Activated CD4-positive, alpha-beta T cell treated with anti-CD3 and anti-CD28 coated beads for 1 hour (primary cell): ENCODE measurements around the gene LGR4.

ENCODE experiments used
- DNase-seq: peaks from one replicate; pipeline ENCODE4 v3.0.0-alpha.2; 2020

LGR4 gene

DNA sequence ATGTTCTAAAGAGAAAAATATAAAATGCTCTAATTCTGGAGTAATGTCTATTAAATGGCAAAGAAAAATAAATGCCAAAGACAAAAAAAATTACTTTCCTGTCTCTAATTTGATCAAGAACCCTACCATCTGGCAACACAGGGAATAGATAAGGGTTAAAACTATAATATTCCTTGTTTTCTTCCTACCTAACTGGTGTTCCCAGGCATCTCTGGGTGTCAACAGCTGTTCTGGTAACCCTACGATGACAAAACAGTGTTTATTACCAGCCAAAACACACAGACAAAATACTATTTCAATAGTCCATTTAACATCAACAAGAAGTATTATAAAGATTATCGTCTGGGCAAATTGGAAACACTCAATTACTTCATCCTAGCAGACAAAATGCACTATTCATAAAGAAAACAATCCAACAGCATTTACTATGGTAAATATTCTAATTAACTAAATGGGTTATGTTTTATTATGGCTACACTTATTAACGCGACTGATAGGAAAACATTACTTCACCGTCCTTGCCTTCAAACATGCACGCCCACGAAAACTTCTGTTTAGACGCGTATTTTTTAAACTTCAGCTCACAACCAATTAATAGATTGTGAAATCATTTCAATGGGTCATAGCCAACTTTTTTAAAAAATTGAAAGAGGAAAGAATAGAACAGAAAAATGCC is 50.6 kb downstream of the LGR4 start:
- no peak for DNase-seq

DNA sequence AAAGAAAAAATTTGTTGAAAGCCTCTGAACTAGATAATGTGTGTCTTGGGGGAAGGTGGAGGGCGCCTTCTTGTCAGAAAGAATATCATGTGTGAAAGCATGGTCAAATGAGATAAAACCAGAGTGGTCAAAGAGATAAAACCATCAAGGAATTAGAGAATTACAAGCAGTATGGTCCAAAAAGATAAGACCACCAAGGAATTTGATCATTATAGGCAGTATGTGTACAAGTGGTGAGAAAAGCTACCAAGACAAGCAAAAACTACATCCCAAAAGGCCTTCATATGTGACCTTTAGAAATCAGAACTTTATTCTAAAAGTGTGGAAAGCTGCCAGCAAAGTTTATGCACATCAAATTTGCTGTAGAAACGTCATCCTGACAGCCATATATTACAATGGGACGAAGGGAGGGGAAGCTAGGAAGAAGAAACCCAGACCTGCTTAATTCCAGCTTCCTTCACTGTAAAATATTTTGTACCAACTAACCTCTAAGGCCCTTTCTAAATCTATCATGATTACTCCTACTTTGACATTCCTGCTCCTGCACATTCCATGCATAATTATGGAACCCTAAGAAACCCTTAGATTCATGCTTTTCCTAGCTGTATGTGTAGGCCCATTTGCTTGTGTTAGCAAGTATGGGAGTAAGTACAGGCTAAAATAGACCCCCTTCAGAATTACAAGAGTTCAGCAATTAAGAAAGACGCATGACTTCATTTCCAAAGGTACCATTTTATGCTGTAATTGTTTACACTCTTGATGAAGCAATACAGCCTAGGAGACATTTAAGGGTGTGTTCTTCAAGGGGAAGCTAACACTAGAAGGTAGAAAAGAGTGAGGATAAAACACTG is 51.6 kb downstream of the LGR4 start:
- no peak for DNase-seq

DNA sequence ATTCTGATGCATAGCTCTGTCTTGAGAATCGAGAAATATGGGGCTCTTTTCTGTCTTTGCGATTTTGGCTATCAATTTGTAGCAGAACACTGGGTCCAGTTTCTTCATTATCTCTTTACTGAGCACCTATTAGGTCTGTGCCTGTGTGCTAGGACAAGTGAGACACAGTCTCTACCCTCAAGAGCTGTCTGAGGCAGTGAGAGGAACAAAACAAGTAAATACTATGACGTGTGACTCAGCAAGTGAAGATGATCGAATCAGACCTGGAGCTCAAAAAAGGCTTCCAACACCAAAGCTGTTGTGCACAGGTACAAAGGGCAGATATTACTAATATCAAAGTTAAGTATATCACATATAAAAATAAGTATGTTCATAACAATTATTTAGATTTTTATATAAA is 52.4 kb downstream of the LGR4 start:
- DNase-seq, result no peak

DNA sequence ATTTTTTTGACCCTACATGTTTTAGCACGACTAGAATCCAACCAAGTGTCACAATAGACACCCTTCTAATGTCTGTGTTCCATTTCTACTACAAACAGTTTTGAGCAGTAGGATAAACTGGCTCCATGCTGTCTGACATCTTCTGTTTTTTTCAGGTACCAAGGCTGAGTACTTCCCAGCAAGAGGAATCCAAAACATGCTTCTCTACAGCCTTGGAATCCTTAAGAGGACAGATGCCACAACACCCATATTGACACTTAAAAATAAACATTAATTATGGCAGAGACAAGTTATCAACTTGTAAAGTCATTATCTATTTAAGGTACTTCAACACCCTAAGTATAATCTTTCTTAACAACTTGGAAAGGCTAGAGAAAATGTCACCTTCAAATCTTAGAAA is 54.2 kb downstream of the LGR4 start:
- DNase-seq, result no peak

DNA sequence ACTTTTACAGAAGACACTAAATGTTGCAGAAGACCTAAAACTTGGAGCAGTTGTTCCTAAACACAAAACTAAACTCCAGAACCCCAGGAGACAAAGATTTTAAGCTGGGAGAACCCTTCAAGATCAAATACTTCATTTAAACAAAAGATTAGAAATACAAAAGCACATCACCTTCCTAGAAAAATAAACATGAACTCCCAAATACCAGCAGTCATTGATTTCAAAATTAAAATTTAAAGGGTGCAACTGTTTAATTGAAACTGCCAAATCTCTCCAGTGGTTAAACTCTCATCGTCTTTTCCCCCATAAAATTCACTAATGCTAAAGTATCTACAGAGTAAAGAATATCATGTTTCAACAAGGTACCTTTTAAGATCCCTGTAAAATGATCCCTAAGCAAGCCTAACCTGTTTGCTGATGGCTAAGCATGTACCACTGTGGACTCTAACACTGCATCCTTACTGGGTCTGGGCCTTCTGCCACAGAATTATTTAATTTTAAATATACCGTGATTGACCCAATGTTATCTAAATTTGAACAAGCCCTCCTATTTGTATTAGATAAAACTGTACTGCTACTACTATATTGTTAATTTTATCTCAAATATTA is 55.9 kb downstream of the LGR4 start:
- DNase-seq, result no peak

DNA sequence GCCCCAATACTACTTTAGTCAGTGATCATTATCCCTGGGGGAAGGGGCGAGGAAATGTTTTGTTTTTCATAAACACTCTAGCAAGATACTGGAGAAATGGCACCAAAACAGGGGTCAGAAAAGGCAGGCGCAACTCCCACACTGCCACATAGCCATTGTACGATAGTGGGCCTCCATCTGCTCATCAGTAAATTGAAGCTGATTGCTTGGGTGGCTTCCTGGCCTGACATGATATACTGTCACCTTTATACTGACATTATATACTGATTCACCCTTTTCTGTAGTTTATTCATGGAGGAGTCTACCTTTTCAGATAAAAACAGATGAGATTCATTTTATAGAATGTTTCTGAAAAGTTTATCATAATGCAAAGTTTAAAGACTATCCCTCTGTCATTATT is 57.9 kb downstream of the LGR4 start:
- no peak for DNase-seq

DNA sequence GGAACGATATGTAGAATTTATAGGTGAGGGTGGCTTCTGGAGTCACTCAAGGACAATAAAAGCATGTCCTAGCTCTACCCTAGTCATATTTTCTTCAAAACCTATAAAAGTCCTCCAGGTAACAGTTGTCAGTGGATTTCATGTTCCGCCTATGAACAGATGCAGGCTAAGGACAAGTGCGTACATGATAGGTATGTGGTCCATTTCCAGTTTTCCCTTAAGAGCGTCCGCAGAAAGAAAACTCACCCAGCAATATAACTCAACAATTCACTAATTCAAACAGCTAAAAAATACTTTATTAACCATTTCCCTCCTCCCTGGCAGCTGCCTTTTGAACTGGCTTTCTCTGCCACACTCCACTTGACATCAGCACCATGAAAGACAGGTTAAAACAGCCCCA is 59.4 kb downstream of the LGR4 start:
- DNase-seq, result no peak

DNA sequence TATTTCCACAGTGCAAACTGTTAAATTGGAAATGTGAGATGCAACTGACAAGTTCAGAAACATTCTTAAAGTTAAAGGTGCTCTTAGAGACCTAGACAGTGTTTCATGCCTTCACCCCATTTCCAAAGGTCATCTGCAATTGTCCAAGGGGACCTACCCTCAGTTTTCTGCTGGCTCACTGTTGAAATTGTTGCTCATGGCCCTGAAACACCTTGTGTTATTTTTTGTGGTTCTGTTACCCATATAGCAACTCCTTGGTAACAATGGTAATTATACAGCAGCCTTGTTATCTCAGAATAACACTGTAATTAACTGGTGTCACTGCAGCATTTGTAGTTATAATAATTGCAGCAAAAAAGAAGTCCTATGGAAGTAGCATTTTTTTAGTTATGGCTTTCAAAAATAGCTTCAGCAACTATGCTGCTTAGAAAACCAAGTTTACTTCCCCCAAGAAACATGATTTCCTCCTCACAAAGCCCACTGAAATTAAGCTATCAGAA is 60.3 kb downstream of the LGR4 start:
- DNase-seq, result no peak

DNA sequence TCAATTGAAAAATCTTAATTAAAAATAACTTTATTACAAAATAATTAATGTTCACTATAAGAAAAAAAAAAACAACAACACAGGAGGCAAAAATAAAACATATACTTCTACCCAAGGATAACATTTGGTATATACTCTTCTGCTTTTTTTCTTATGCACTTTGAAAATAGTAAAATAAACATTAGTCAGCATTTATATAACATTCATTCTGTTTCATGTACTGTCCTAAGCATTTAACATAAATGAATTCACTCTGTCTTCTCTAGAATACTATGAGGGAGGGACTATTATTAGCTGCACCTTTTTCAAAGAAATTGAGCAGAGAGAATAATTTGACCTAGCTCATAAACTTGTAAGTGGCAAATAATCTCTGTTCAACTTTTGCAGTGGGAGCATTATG is 61.3 kb downstream of the LGR4 start:
- DNase-seq, result no peak

DNA sequence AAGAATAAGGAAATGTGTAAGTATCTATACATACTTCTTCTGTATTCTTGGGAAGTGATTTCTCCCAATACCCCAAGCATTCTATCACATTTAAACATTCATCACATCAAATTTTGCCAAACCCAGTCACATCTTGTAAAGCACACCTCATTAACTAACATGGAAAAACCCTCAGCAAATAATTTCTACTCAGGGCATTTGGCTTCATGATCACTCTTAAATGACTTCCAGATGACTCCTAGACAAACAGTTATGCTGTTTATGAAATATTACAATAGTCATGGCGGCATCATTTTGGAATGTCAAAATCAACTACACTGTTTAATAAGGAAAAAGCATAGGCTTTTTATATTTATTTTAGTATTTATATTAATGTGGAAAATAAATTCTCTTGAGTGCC is 62.3 kb downstream of the LGR4 start:
- DNase-seq, result no peak

DNA sequence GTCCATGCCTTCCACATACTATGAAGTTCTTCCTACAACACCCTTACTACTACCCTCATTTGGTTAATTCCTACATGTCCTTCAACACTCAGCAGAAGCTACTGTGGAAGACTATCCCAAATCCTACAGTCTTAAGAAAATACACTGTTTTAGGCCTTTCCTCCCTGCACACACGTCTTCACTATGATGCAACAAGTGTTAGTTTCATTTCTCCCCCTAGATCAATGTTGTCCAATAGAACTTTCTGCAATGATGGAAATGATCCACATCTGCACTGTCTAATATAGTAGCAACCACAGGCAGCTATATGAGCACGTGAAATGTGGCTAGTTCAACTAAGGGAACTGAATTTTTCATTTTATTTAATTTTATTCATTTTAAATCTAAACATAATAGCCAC is 62.8 kb downstream of the LGR4 start:
- DNase-seq, result no peak

DNA sequence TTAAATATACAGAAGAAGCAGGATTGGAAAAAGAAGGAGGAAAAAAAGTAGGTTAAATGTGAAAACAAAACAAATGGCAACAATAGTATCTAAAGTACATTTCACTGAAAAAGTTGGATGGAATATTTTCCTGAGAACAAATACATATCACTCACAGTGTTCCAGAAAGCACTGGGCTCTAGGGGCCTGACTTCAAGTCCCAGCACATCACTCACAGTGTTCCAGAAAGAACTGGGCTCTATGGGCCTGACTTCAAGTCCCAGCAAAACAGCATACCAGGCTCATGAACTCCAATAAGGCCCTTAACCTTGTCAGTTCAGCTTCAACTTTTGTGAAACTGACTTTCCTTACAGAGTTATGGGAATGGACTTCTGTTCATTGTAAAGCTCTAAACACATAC is 63.5 kb downstream of the LGR4 start:
- no peak for DNase-seq

DNA sequence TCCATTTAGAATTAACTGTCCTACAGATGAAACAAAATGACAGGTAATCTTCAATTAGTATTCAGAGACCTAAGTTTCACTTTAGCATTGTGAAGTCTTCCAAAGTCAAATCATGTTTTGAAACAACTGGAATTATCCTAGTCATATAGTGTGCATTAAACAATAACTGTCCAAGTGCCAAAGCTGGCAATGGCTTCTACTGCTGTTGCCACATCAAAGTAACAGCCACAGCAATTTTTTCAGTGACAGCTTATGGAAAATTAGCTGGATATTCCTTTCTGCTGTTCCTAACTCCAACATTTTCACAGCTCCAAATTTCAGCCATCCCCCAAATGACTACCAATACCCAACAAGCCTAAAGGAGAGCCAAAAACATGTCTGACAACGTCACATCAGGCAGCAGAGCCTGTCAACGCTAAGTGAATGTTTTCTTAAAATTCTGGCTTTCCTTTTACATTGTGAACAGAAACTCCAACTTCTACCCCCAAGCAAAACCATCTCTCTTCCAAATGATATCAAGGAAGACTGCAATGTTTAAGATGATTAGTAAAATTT is 64.3 kb downstream of the LGR4 start:
- no peak for DNase-seq

DNA sequence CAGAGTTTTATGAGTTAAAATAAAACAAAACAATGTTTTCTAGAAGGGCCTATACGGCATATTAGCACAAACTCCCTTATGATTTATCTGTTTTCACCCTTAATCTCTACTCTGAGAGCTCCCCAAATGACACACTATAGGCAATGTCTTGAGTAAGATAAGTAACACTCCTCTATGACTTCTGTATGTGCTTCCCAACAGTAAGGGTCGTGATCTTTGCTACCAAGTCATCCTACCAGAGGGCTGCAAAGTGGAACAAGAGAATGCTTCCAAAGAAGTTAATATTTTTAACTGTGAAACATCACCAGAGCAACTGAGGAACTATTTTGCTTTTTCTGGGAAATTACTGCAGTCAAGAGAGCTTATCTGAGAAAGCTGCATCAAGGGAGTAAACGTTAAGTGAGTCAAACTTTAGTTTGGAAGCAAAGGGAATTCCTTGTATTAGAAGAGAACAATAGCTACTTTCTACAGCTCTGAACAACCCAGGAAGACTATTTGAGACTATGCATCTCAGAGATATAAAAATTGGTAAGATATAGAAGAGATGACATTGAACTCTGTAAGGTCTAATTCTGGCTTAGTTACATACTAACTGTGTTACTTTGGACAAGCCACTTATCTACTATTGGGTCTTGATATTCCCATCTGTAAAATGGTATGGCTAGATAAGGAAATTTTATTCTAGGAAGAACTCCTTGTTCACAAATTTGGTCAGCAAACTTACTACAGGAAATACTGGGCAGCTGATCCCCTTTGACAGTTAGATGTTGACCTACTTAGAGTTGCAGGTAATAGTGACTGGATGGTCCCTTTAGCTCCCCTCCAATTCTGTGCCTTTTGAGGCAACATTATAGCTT is 65.9 kb downstream of the LGR4 start:
- no peak for DNase-seq

DNA sequence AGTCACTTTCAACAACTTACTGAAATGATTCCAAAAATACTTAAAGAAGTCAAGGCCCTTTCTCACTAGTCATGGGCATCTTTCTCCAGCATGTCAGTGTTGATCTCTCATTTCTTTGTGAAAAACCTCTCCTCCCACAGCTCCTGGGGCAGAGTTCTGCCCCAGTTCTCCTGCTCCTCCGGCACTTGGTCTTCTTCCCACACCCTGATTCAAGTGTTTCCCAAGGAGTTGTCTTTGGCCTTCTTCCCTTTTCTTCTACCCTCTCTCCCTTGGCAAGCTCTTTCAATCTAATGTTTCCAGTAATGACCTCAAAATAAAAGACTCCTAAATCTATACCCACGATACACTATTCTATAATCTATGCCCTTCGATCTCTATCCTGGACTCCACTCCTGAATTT is 67.5 kb downstream of the LGR4 start:
- no peak for DNase-seq

DNA sequence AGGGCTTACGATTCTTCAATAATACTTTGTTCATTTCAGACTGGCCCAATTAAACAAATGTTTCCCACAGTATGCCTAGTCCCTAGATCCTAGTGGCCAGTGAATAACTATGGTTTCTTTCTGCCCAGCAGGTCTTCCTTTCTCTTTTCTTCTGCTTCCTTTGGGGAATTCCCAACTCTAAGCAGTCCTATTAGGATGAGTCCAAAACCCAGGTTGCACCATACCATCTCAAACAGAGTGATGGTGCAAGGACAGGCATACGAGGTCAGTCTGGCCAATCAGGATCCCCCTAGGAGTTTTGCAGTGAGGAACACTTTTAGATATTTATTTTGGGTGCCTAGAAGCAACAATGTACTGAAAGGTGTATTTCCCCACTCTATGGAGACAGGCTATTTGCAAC is 68.2 kb downstream of the LGR4 start:
- no peak for DNase-seq

DNA sequence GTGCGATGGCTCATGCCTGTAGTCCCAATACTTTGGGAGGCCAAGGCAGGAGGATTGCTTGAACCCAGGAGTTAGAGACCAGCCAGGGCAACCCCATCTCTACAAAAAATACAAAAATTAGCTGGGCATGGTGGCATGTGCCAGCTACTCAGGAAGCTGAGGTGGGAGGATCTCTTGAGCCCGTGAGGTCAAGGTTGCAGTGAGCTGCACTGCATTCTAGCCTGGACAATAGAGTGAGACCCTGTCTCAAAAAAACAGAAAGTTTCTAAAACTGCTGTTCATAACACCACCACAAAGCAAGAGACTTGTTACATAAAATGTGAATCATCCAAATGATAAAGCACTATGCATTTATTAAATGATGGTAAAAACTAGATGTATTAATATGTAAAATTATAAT is 69.4 kb downstream of the LGR4 start:
- DNase-seq, result no peak

DNA sequence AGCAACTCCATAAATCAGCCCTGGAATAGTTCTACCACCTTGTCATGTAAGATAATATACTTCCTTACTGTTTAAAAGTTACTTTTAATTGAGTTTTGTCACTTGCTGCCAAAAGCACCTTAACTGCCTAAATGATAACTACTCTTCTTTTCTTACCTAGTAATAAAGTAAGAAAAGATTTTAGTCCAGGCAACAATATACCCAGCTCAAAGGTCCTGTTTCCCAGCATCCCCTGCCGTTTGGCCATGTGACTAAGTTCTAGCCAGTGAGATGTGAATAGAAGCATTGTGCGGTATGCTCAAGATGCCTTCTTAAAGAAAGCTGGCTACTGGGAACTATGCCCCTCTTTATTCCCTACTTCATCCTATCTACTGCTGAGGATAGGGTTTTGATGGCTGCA is 70.1 kb downstream of the LGR4 start:
- DNase-seq, result no peak

DNA sequence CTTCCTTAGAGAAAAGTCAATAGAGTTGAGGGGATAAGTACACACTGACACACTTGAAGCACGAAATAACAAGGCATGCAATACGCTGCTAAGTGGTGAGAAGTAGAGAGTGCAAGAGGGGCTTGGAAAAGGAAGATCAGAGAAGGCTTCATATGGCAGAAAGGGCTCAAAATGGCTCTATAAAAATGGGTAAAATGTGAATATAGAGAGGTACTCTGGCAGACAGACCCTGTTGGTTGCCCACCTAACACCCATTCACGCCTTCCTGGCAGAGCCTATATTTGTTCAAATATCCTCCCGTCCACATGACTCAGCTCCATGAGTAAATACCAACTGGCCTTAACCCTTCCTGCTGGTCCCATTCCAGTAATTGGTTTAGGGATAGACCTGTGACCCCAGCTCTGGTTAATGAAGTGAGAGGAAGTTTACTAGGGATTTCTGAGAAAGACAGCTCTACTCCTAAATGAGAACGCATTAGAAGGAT is 70.7 kb downstream of the LGR4 start:
- DNase-seq, result no peak

DNA sequence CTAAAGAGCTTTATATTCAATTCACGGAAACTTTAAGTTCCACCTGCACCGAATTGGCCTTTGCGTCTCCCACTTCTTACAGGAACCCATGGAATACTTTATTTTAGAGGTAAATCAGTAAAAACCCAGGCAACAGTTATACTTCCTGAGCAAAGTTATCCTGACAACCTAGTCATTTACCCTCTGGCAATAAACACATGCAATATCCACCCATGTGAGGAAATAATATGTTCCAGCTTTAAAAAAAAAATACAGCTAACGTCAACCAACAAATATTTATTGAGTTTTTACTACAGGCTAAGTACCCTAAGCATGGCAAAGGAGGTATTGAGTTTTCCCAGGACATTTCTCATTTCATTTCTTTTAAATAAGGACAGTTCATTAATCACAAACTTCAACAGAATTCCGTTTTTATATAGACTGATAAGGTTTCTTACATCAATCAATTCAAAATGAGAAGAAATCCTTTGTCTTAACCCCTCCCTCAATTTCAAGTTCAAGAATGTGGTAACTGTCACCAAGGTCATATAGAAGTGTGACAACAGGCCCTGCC is 71.2 kb downstream of the LGR4 start:
- DNase-seq, result no peak

DNA sequence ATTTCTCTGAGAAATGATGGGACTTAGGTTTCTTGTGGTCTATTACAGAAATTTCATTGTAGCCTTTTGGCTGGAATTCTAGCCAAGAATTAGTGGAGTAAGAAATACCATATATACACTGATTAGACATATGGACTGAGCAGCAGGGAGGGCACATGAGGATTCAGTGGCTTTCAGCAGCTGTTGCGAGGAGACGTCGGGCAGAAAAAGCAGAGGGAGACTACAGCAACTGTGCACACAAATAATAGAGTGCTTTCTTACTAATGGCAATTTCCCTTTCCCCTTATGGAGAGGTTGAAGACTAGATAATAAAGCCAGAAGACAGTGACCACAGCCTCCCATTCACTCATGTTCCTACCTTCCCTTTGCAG is 74.2 kb downstream of the LGR4 start:
- DNase-seq, result no peak

DNA sequence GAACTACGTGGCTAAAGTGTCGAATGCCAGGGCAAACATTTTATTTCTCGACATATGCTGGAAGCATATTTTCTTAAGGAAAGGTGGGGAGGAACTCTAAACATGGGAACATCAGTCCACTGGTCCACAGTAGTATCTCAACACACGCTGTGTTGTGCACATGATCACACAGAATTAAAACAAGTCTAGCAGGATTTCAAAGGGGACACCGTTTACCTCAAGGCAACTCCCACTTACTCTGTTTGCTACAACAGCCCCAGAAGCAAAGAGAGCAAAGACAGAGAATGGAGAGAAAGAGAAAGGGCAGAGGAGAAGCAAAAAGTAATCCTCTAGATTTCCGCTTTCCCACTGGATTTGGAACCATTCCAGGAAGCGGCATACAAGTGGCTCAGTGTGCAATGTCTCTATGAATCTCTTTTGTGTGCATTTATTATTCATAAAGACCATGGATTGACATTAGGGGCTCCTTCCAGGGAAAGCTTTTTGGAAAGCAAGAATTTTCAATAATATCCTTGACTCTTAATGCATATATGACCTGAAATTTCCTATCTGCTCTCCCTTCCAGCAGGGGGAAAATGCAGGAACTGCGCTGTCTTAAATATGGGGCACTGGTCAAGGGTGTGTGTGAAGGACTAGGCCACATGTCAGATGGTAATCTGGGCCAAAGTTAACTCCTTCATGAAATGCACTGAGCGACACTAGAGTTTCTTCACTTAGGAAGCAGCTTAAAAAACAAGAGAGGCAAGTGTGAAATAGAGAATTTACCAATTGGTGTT is 74.8 kb downstream of the LGR4 start:
- DNase-seq, result no peak
